Fibroblast of lung (primary cell): ENCODE data around the gene PRPSAP1. TPM values are rescaled to one million over a fixed set of nuclear protein-coding genes. Genes with fewer than 3 reads are reported as not detected.
"Not testable (repeated sequence)": the region's sequence is repeated elsewhere in the genome, so short reads cannot be mapped to it uniquely, and the experiment has no call there.

ENCODE experiments used
- DNase-seq, 2 donors: peaks; one replicate each; pipeline versions ENCODE4 v3.0.0 to v3.0.0-alpha.2; 2010; ENCODE audit warnings: low read depth in 2 of 2
- H2AFZ ChIP-seq: 2 replicates; pipeline ENCODE4 v1.5.1; 2012; ENCODE audit warnings: low read length, control low read depth, inconsistent platforms
- H3K27ac ChIP-seq: 2 replicates; pipeline ENCODE4 v1.5.1; 2011; ENCODE audit warnings: low read length, control low read depth; ENCODE audit not compliant: insufficient read depth
- H3K27me3 ChIP-seq: 2 replicates; pipeline ENCODE4 v1.5.1; 2011; ENCODE audit warnings: mild to moderate bottlenecking, low read length; ENCODE audit not compliant: control insufficient read depth, insufficient read depth
- H3K36me3 ChIP-seq: 2 replicates; pipeline ENCODE4 v1.5.1; 2011; ENCODE audit warnings: low read length; ENCODE audit not compliant: control insufficient read depth, insufficient read depth
- H3K4me1 ChIP-seq: 2 replicates; pipeline ENCODE4 v1.5.1; 2011; ENCODE audit warnings: low read length; ENCODE audit not compliant: control insufficient read depth, insufficient read depth; ENCODE audit errors: extremely low read depth
- H3K4me2 ChIP-seq: 2 replicates; pipeline ENCODE4 v1.5.1; 2011; ENCODE audit warnings: low read length, control low read depth; ENCODE audit not compliant: insufficient read depth; ENCODE audit errors: extremely low read depth
- H3K4me3 ChIP-seq, 4 experiments: fragments of 200-600 bp in 1 of 4; sonication (generic) in 1 of 4; replicated peaks in 1 of 4; 2 replicates each; pipeline ENCODE4 v1.5.1; 2011 to 2016; ENCODE audit warnings: low read length in 4 of 4, low read depth in 3 of 4, mild to moderate bottlenecking in 3 of 4, control low read depth in 2 of 4, inconsistent platforms in 1 of 4, mixed read lengths in 1 of 4; ENCODE audit not compliant: insufficient read depth in 1 of 4; ENCODE audit errors: control extremely low read depth in 1 of 4
- H3K79me2 ChIP-seq: 2 replicates; pipeline ENCODE4 v1.5.1; 2012; ENCODE audit warnings: mild to moderate bottlenecking, low read length, inconsistent platforms; ENCODE audit not compliant: control insufficient read depth, insufficient read depth
- H3K9ac ChIP-seq: 2 replicates; pipeline ENCODE4 v1.5.1; 2011; ENCODE audit warnings: mild to moderate bottlenecking, low read length, control low read depth; ENCODE audit not compliant: insufficient read depth
- H3K9me3 ChIP-seq: 2 replicates; pipeline ENCODE4 v1.5.1; 2012; ENCODE audit warnings: low read depth, low read length; ENCODE audit not compliant: control insufficient read depth, insufficient read depth
- H4K20me1 ChIP-seq: 2 replicates; pipeline ENCODE4 v1.5.1; 2011; ENCODE audit warnings: low read length; ENCODE audit not compliant: control insufficient read depth, insufficient read depth; ENCODE audit errors: extremely low read depth
- EZH2 ChIP-seq: IDR thresholded peaks from 2 replicates; pipeline ENCODE4 v1.5.1; 2012; ENCODE audit warnings: low read length, control low read depth, mild to moderate bottlenecking; ENCODE audit errors: missing control alignments
- polyA plus RNA-seq, 2 donors: library from polyadenylated mRNA; depleted of rRNA in 1 of 2; stranded (reverse) in 1 of 2; unstranded in 1 of 2; fragments of >200 nt; gene quantifications; 2 replicates each; pipeline ENCODE4 v1.2.1, GENCODE V29; 2011 to 2012; ENCODE audit warnings: missing spikeins in 1 of 2
- total RNA-seq: library from RNA; depleted of rRNA; stranded (reverse); fragments of >200 nt; gene quantifications from 2 replicates; pipeline ENCODE4 v1.2.1, GENCODE V29; 2014
- TF ChIP-seq, protein P1 (sequence below), 2 donors: IDR thresholded peaks in 1 of 2; conservative IDR thresholded peaks in 1 of 2; 1 replicate in 1 of 2; 2 replicates in 1 of 2; pipeline ENCODE4 v1.5.1; 2011 to 2012; ENCODE audit warnings: low read length in 2 of 2, control low read depth in 1 of 2, inconsistent platforms in 1 of 2, low read depth in 1 of 2, mild to moderate bottlenecking in 1 of 2

The PRPSAP1 gene
- total and polyA plus RNA-seq, 2 donors (not counting 1 experiment from before 2014, with no cell fraction given): 32.7 to 56.9 TPM

GRCh38 chr17:76309461-76309860 lies 44.3 kb downstream of the PRPSAP1 start:
- H3K36me3 ChIP-seq: no peaks in the 10 kb centered on the region
- H3K27me3 ChIP-seq: no peaks in the 10 kb centered on the region
- no peak overlapping the region for H3K27ac ChIP-seq
- no peak overlapping the region for H3K9ac ChIP-seq
- no peak overlapping the region for H3K4me3 ChIP-seq
- no peaks in the 10 kb centered on the region for H3K4me1 ChIP-seq
- no peaks in the 10 kb centered on the region for H3K9me3 ChIP-seq
- no peak overlapping the region for H2AFZ ChIP-seq
- H3K79me2 ChIP-seq: no peaks in the 10 kb centered on the region
- H4K20me1 ChIP-seq: no peaks in the 10 kb centered on the region
- TF ChIP-seq, protein P1, sequence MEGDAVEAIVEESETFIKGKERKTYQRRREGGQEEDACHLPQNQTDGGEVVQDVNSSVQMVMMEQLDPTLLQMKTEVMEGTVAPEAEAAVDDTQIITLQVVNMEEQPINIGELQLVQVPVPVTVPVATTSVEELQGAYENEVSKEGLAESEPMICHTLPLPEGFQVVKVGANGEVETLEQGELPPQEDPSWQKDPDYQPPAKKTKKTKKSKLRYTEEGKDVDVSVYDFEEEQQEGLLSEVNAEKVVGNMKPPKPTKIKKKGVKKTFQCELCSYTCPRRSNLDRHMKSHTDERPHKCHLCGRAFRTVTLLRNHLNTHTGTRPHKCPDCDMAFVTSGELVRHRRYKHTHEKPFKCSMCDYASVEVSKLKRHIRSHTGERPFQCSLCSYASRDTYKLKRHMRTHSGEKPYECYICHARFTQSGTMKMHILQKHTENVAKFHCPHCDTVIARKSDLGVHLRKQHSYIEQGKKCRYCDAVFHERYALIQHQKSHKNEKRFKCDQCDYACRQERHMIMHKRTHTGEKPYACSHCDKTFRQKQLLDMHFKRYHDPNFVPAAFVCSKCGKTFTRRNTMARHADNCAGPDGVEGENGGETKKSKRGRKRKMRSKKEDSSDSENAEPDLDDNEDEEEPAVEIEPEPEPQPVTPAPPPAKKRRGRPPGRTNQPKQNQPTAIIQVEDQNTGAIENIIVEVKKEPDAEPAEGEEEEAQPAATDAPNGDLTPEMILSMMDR (conservative IDR thresholded peaks at IDR 0.05 in 1 of 2, IDR thresholded peaks at IDR 0.05 in 1 of 2; ENCODE audit: low read depth in 1 of 2, low read length in 2 of 2): no peak
- no peak for TF ChIP-seq EZH2
- no peak for DNase-seq
- no peak overlapping the region for H3K4me2 ChIP-seq

GRCh38 chr17:76307966-76308338 lies 45.8 kb downstream of the PRPSAP1 start, which contains the start of gene QRICH2:
QRICH2 (minus strand) TSS chr17:76308276; CDS start chr17:76307998, 278 bp downstream.
- H3K4me3 ChIP-seq: no peak within 1 kb of the TSS
- no peak within 1 kb of the TSS for H3K9ac ChIP-seq
- TF ChIP-seq EZH2: no peak
- TF ChIP-seq, protein P1 (conservative IDR thresholded peaks at IDR 0.05 in 1 of 2, IDR thresholded peaks at IDR 0.05 in 1 of 2; ENCODE audit: low read depth in 1 of 2, low read length in 2 of 2): no peak
- no peaks in the 10 kb centered on the region for H3K27me3 ChIP-seq
- H3K79me2 ChIP-seq: no peaks in the 10 kb centered on the region
- no peaks in the 10 kb centered on the region for H3K4me1 ChIP-seq
- H4K20me1 ChIP-seq: no peaks in the 10 kb centered on the region
- DNase-seq: no peak
- H3K27ac ChIP-seq: no peak within 1 kb of the TSS
- no peak within 1 kb of the TSS for H2AFZ ChIP-seq
- no peaks in the 10 kb centered on the region for H3K9me3 ChIP-seq
- H3K4me2 ChIP-seq: no peak within 1 kb of the TSS
- H3K36me3 ChIP-seq: no peaks in the 10 kb centered on the region

DNA sequence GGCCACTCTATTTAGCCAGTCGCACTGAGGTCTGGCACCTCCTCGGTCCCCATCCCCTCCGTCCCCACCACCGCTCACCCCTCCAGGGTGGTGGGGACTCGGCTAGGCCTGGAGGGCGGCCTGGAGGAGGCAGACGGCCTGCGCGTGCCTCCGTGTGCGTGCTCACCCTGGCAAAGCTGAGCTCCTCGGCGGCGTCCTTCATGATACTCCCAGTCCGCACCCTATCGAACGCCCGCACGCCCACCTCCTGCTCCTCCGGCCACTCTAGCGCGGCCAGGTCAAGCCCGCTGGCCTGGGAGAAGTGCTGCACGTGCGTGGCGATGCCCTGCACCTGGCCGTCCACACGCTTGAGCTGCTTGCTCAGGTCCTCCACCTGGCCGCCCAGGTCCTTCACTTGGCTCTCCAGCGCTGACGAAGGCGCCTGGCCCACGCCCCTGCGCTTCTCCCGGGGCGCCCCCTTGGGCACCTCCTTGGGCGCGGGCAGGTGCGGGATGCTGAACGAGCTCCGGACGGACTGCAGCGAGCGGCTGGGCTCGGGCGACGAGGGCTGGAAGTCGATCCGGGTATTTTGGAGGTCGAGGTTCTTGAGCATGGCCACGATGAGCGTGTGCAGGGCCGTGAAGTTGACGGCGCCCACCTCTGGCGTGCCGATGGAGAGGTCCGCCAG lies 46.3 kb downstream of the PRPSAP1 start:
- H3K4me1 ChIP-seq: no peaks in the 10 kb centered on the region
- H3K4me2 ChIP-seq: no peak overlapping the region
- no peak overlapping the region for H3K9ac ChIP-seq
- no peaks in the 10 kb centered on the region for H3K79me2 ChIP-seq
- no peaks in the 10 kb centered on the region for H3K9me3 ChIP-seq
- H3K27me3 ChIP-seq: no peaks in the 10 kb centered on the region
- no peak for DNase-seq
- H3K27ac ChIP-seq: no peak overlapping the region
- TF ChIP-seq, protein P1 (conservative IDR thresholded peaks at IDR 0.05 in 1 of 2, IDR thresholded peaks at IDR 0.05 in 1 of 2; ENCODE audit: low read depth in 1 of 2, low read length in 2 of 2): no peak
- no peak for TF ChIP-seq EZH2
- H4K20me1 ChIP-seq: no peaks in the 10 kb centered on the region
- no peaks in the 10 kb centered on the region for H3K36me3 ChIP-seq
- H3K4me3 ChIP-seq: no peak overlapping the region
- no peak overlapping the region for H2AFZ ChIP-seq

GRCh38 chr17:76305135-76305454 lies 48.6 kb downstream of the PRPSAP1 start:
- H3K36me3 ChIP-seq, H3K4me1 ChIP-seq, H2AFZ ChIP-seq, H3K27ac ChIP-seq, H3K79me2 ChIP-seq, H3K4me3 ChIP-seq, H3K27me3 ChIP-seq, H3K4me2 ChIP-seq, DNase-seq, H4K20me1 ChIP-seq, H3K9ac ChIP-seq, H3K9me3 ChIP-seq: not testable (repeated sequence)
